Activated CD8-positive, alpha-beta memory T cell treated with anti-CD3 and anti-CD28 coated beads, Interleukin-2, amount 50 U/mL, for 4 hours (primary cell): ENCODE measurements around the gene GSG1L2.
"Not testable (repeated sequence)": the region's sequence is repeated elsewhere in the genome, so short reads cannot be mapped to it uniquely, and the experiment has no call there.

Experiments
- DNase-seq: peaks from one replicate; pipeline ENCODE4 v3.0.0-alpha.2; 2020

GSG1L2 gene

DNA sequence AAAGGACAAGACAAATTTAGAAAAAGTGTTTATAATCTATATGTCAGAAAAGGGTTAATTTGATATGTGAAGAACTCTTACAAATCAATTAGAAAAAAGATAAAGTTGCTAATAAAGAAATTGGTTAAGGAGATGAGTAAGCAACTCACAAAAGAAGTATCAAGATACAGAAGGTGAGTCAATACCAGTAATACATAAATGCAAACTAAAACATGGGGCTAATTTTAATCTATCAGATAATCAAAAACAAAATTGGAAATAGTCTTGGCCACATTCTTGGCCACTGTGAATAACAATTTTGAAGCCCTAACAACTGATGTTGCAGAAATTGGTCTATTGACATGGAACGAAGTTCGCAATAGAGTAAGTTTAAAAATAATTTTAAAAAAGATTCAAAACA lies 37.3 kb downstream of the GSG1L2 start:
- DNase-seq = no peak

GRCh38 chr17:9783465-9783864 lies 38.4 kb downstream of the GSG1L2 start:
- not testable (repeated sequence) for DNase-seq

DNA sequence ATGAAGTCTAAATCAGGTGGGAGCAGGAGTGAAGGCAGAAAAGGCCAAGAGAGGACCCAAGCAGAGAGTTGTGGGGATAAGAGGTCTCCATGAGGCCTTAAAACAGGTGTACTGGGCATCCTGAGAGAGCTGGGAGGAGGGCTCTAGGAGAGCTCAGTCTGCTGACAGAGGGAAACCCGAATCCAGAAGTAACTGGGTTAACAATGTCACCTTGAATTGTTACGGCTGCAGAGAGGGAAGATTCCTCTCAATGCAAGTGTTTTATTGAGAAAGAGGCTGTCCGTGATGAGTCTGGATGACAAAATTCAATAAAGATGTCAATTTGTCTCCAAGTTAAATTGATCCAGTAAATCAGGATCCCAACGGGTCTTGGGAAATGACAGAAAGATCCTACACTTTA lies 38.8 kb downstream of the GSG1L2 start:
- DNase-seq = no peak

GRCh38 chr17:9780552-9780951 lies 41.3 kb downstream of the GSG1L2 start:
- no peak for DNase-seq

DNA sequence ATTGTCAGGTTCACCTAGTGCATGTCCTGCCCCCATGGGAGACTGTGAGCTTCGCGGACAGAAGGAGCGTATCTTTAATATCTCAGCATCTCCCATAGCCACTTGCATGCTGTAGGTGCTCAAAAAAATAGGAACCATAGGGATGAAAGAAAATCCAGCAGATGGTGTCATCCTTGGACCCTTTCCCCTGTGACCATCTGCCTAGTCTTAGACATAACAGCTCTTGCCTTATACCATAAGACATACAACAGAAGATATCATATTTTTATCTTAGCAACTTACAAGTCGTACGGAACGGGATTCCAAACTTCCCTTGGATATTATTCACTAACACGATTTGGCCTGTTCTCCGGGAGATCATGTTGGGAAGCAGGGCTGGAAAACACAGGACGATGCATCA lies 45.0 kb downstream of the GSG1L2 start:
- DNase-seq = no peak

GRCh38 chr17:9772658-9773057 lies 49.2 kb downstream of the GSG1L2 start:
- DNase-seq = no peak

DNA sequence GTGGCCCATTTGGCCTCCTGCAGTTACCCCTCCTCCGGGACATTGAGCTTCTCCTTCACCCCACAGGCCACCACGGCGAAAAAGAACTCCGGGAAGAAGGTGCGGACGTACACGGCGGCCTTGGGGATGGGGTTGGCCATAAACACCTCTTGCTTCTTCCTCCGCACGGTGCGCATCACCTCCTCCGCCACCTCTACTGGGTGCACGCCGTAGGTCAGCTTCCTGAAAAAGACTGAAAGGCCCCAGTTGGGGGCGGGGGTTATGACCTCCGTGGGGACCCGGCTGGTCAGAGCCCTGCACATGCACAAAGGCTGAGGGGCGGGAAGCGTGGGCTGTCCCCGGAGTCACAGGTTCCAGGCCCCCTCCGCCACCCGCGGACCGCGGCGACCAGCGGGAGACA lies 50.4 kb downstream of the GSG1L2 start:
- DNase-seq = no peak

- no peak for DNase-seq
These were observed 52.7 kb downstream of the GSG1L2 start for GRCh38 chr17:9769036-9769695.

DNA sequence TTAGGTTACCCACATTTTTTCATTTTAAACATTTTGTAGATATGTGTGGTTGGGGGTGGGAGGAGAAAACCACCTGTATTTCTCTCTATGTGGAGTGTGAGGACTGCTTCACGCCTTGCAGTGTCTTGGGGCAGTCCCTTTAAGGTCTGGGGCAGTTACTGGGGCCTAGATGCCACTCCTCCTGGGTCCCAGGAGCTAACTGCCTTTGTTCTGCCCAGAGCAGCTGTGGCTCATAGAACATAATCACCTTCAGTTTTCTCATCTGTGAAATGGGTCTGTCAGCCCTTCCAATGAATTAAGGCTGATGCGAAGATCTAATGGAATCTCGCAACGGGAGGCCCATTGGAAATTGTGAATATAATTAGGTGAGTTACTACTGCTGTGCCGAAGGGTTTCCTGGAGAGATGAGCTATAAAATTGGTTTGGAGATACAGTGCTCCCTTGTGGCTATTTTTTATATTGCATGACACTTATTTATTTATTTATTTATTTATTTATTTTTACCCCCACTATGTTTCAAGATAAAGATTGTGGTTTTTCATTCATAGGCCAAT lies 53.4 kb downstream of the GSG1L2 start:
- no peak for DNase-seq

DNA sequence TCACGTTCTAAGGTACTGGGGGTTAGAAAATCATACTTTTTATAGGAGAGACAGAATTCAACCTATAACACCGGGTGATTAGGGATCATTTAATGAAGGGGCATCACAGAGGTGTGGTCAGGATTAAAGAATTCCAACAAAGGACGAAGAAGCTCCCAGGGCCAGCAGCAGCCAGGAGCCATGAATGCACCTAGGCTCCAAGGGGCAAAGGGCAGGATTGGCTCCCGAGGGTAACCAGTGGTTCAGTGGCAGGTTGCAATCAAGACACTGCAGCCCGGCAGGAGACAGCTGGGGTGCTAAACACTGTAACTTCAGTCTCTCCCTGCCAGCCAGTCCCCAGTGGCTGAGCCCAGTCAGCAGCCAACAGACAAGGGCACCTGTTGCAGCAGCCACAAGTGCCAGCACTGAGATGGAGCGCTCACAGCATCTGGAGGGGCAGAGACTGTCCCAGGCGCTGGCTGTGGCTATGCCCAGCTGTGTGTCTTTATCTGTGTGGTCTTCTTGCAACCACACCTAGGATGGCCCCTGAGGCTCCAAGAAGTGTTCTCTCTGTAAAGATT lies 54.4 kb downstream of the GSG1L2 start:
- no peak for DNase-seq

GRCh38 chr17:9766970-9767369 lies 54.9 kb downstream of the GSG1L2 start:
- no peak for DNase-seq

DNA sequence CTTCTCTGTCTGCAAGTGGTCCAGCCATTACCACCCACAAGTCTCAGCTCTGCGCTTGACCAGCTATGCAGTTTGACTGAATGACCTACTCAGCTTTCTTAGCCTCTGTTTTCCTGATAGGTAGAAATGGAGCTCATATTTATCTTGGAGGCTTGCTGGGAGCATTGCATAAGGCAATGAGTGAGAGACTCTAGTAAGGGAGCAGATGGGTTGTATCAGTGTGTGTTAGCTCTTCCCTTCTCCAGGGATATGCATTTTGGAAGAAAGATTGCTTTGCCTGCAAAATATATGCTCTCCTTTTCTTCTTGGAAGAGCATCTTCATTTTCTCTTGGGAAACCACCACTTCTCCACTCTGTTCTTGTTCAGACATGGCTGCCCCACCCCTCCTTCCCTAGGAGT lies 56.6 kb downstream of the GSG1L2 start:
- no peak for DNase-seq

DNA sequence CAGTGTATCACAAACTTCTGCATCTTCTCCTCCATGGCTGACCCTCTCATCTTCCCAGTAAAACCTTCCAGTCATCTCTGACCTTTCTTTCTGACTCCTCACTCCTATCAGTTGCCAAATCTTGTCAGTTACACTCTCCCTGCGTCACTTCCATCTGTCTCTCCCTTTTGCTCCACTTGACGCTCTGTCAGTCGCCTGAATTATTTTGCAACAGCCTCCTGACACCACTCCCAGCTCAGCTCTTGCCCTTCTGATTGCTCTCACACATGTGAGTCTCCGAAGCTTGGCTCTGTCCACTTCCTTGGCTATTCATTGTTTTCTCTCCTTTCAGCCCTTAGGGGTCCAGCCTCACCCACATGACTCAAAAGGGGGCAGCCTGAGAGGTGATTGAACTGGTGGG lies 58.2 kb downstream of the GSG1L2 start:
- no peak for DNase-seq

- DNase-seq = no peak
These were observed 61.6 kb downstream of the GSG1L2 start for GRCh38 chr17:9760266-9760665.

- DNase-seq = no peak
These were observed 66.8 kb downstream of the GSG1L2 start for GRCh38 chr17:9755083-9755482.
